ENCODE results near the gene ITSN1. TPM values are rescaled to one million over a fixed set of nuclear protein-coding genes. Genes with fewer than 3 reads are reported as not detected.

Gene ITSN1
- total RNA-seq, 1 donor from 2014 or later: 4.5 TPM

DNA sequence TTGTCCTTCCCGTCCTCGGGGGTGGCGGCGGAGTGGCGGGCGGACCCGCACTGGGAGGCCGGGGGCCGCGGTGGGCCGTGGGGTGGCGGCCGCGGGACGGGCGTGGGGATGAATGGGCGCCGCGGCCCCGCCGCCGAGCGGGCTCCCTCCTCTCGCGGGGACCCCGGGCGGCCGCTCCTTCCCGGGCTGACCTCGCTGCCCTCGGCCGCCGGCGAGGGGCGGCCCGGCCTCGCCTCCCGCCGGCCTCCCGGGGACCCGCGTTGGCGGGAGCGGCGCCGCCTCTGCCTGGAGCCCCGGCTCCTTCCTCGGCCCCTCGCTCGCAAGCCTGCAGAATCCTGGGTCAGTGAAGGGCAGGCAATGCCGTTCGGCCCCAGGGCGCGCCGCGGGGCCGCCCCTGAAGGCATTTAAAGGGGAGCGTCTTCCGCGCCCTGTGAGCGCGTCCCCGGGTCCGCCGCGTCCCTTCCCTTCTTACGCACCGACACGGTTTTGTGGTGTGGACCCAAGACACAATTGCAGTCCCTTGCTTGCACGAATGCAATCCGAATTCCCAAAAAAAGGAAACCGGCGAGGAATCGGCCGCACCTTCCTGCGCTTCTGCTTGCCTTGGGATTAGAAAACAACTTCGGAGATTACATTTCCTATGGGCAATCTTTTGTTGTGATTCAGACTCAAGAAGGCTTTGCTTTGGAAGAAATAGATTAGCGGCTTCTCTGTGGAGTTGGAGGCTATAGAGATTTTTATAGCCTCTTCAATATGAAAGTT lies 776 bp downstream of the ITSN1 start:
- peaks cover 3% of the 10 kb centered on the region for H3K36me3 Mint-ChIP-seq (ENCODE audit: low read depth)
- peaks cover 14% of the 10 kb centered on the region for H3K4me1 Mint-ChIP-seq (ENCODE audit: low read depth)
- H3K27me3 Mint-ChIP-seq (ENCODE audit: insufficient read depth): peaks cover 28% of the 10 kb centered on the region
- intact Hi-C loops (cut with micrococcal nuclease): loop anchor here (1.0 to 10.0 kb wide), 9 partner anchors 55 to 974 kb away; partner anchors contain the start of genes DONSON, RCAN1 and TMEM50B
- H3K4me3 Mint-ChIP-seq: peak overlapping the region; percentile 88
- no peak overlapping the region for H3K27ac Mint-ChIP-seq
- peak; percentile 3 for DNase-seq (ENCODE audit: low spot score)
- H3K9me3 Mint-ChIP-seq: no peaks in the 10 kb centered on the region

DNA sequence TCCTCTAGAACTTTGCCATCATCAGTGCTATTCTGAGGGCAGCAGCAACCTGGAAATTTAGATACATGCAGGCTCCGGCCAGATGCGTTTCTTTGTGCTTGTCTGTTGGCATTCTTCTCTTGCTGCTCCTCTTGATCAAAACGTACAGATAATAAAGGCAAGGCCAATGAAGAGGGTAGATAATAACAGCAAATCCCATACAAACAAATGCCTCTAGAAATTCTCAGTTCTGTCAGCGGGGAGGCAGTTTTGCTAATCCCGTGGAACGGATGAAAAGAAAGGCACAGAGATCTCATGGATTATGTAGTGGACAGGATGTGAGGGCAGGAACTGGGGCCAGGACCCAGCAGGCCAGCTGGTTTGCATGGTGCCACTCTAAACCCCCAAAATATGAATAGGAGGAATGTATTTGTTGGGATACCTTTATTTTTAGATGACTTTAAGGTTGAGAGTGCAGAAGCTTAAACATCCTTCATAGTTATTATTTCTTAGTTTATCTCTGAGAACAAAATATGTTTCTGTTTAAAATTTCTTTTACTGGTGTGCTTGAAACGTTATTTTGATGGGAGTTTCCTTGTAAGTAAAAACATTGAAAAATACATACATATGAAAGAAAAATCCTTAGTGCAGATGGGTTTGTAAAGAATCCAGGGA lies 1.5 kb downstream of the ITSN1 start:
- H3K9me3 Mint-ChIP-seq: no peaks in the 10 kb centered on the region
- peaks cover 28% of the 10 kb centered on the region for H3K27me3 Mint-ChIP-seq (ENCODE audit: insufficient read depth)
- peak overlapping the region; percentile 88 for H3K4me3 Mint-ChIP-seq
- H3K27ac Mint-ChIP-seq: no peak overlapping the region
- DNase-seq (ENCODE audit: low spot score): no peak
- peaks cover 14% of the 10 kb centered on the region for H3K4me1 Mint-ChIP-seq (ENCODE audit: low read depth)
- intact Hi-C loops (cut with micrococcal nuclease): loop anchor here (2.0 to 10.0 kb wide), 5 partner anchors 261 to 974 kb away; partner anchors contain the start of gene RCAN1
- peaks cover 3% of the 10 kb centered on the region for H3K36me3 Mint-ChIP-seq (ENCODE audit: low read depth)

DNA sequence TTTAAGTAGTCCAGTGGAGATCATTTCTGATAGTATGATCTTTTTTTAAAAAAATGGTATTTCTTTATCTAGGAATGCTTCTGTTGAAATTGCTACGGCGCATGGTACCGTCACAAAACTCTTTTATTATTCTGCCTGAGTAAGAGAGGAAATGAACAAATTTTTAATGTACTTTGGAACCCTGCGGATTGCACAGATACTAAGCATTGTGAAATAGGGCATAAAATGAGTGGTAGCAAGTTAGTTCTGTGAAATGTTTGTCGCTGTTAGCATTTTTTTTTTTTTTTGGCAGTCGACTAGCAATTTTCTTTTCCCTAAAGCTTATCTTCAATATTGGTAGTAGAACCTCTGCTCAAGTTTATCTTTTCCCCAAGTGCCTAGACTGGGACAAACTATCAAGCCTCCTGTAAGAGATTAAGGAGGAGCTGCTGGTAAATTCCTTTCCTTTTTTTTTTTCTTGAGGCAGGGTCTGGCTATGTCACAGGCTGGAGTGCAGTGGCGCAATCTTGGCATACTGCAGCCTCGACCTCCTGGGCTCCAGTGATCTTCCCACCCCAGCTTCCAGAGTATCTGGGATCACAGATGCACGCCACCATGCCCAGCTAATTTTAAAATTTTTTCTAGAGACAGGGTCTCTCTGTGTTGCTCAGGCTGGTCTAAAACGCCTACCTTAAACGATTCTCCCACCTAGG lies 2.2 kb downstream of the ITSN1 start:
- DNase-seq (ENCODE audit: low spot score): no peak
- intact Hi-C loops (cut with micrococcal nuclease): loop anchor here (5.0 to 10.0 kb wide), 4 partner anchors 262 to 973 kb away; partner anchors contain the start of gene RCAN1
- Mint-ChIP-seq H3K9me3 (no peaks in the 10 kb centered on the region), H3K4me1 (ENCODE audit: low read depth) (peaks cover 14% of the 10 kb centered on the region), H3K27me3 (ENCODE audit: insufficient read depth) (peaks cover 28% of the 10 kb centered on the region), H3K4me3 (peak overlapping the region; percentile 27), H3K36me3 (ENCODE audit: low read depth) (peaks cover 3% of the 10 kb centered on the region), H3K27ac (no peak overlapping the region)

DNA sequence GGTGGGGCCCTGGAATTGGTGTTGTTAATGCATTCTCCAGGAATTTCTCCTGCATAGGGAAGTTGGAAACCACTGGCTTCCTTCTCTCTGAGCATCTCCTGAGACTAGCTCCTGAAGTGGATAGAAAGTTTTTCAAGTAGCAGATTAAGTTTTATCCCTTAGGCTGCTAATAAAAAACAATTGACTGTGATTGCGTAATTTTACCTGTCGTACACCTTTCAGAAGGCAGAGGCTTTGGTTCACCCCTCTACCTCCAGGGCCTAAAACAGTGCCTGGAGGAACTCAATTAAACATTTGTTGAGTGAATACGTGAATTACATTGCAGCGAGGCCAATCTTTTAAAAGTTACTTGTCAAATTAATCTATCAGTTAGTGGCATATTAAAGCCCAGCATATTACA lies 3.4 kb downstream of the ITSN1 start:
- Mint-ChIP-seq H3K4me1 (ENCODE audit: low read depth) (peaks cover 14% of the 10 kb centered on the region), H3K9me3 (no peaks in the 10 kb centered on the region), H3K4me3 (no peak overlapping the region), H3K27me3 (ENCODE audit: insufficient read depth) (peaks cover 28% of the 10 kb centered on the region), H3K36me3 (ENCODE audit: low read depth) (peaks cover 3% of the 10 kb centered on the region), H3K27ac (no peak overlapping the region)
- intact Hi-C loops (cut with micrococcal nuclease): loop anchor here (10.0 kb wide), 1 partner anchor 549 kb away; no protein-coding TSS in a partner anchor
- DNase-seq (ENCODE audit: low spot score): no peak

DNA sequence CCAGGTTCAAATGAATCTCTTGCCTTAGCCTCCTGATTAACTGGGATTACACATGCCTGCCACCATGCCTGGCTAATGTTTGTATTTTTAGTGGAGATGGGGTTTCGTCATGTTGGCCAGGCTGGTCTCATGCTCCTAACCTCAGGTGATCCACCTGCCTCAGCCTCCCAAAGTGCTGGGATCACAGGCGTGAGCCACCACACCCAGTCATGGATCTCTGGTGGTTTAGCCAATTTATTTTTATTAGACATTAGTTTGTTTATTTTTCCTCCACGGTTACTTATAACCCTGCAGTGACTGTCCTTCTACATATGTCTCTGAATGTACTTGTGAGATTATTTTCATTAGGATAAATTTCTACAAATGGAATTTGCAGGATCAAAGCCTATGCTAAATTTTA lies 5.3 kb downstream of the ITSN1 start:
- no peak overlapping the region for H3K27ac Mint-ChIP-seq
- H3K4me1 Mint-ChIP-seq (ENCODE audit: low read depth): peaks cover 9% of the 10 kb centered on the region
- peaks cover 31% of the 10 kb centered on the region for H3K27me3 Mint-ChIP-seq (ENCODE audit: insufficient read depth)
- no peak for DNase-seq (ENCODE audit: low spot score)
- H3K9me3 Mint-ChIP-seq: no peaks in the 10 kb centered on the region
- intact Hi-C loops (cut with micrococcal nuclease): loop anchor here (10.0 kb wide), 1 partner anchor 547 kb away; no protein-coding TSS in a partner anchor
- no peak overlapping the region for H3K4me3 Mint-ChIP-seq
- H3K36me3 Mint-ChIP-seq (ENCODE audit: low read depth): peaks cover 3% of the 10 kb centered on the region

DNA sequence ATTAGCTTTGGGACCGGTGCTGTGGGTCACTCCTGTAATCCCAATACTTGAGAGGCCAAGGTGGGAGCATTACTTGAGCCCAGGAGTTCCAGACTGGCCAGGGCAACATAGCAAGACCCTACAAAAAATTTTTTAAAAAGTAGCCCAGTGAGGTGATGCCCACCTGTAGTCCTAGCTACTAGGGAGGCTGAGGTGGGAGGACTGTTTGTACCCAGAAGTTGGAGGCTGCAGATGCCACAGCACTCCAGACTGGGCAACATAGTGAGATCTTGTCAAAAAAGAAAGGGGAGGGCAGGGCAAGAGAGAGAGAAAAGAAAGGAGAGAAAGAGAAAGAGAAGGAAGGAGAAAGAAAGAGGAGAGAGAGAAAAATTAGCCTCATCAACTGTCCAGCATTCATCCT lies 6.3 kb downstream of the ITSN1 start:
- H3K4me3 Mint-ChIP-seq: no peak overlapping the region
- H3K27me3 Mint-ChIP-seq (ENCODE audit: insufficient read depth): peaks cover 26% of the 10 kb centered on the region
- intact Hi-C loops (cut with micrococcal nuclease): loop anchor here (10.0 kb wide), 1 partner anchor 546 kb away; no protein-coding TSS in a partner anchor
- H3K27ac Mint-ChIP-seq: no peak overlapping the region
- H3K4me1 Mint-ChIP-seq (ENCODE audit: low read depth): peaks cover 4% of the 10 kb centered on the region
- H3K36me3 Mint-ChIP-seq (ENCODE audit: low read depth): peaks cover 2% of the 10 kb centered on the region
- H3K9me3 Mint-ChIP-seq: no peaks in the 10 kb centered on the region
- DNase-seq (ENCODE audit: low spot score): no peak

DNA sequence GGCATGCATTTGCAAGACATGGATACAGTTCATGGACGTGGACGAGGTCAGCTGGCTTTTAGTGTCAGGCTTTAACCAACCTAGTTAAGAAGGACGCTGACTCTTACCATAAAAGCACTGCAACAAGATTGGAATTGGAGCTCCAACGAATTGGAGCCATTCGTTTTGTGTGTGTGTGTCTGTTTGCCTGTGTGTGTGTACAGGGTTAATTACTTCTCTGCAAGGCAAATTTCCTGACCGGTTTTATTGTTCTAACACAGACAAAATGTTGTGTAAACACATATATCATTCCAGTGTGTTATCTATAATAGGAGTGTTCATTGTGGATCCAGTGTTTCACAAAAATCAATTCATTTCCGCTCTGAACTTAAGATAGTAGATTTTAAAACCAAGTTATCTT lies 7.9 kb downstream of the ITSN1 start:
- Mint-ChIP-seq H3K27me3 (ENCODE audit: insufficient read depth) (peaks cover 11% of the 10 kb centered on the region), H3K9me3 (no peaks in the 10 kb centered on the region), H3K27ac (no peak overlapping the region), H3K4me3 (no peak overlapping the region), H3K36me3 (ENCODE audit: low read depth) (no peaks in the 10 kb centered on the region), H3K4me1 (ENCODE audit: low read depth) (no peaks in the 10 kb centered on the region)
- DNase-seq (ENCODE audit: low spot score): no peak
- intact Hi-C loops (cut with micrococcal nuclease): no loop called here

DNA sequence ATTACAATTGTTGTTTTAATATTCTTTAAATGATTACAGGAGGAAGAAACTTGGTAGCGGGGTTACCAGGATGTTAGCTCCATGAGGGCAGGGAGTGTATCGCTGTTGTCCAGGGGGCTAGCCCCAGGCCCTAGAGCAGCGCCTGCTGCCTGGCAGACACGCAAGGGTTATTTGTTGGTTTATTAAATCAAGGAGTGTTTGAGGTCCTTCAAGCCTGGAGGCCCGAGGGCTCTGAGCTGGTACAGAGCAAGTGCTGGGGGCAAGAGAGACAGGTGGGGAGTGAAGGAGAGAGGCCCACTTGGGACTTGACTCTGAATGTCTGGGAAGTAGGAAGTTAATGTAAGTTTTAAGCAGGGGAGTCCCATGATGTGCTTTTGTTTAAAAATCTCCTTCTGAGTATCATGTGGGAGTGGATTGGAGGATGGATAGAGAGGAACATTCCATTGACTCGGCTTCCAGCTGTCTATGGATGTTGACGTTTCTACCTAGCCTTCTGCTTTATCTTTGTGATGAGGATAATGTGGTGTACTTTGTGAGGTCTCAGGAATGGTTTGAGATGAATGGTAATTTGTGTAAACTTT lies 8.7 kb downstream of the ITSN1 start:
- H3K36me3 Mint-ChIP-seq (ENCODE audit: low read depth): no peaks in the 10 kb centered on the region
- no peaks in the 10 kb centered on the region for H3K4me1 Mint-ChIP-seq (ENCODE audit: low read depth)
- no peak overlapping the region for H3K27ac Mint-ChIP-seq
- DNase-seq (ENCODE audit: low spot score): no peak
- H3K4me3 Mint-ChIP-seq: no peak overlapping the region
- peaks cover 11% of the 10 kb centered on the region for H3K27me3 Mint-ChIP-seq (ENCODE audit: insufficient read depth)
- no peaks in the 10 kb centered on the region for H3K9me3 Mint-ChIP-seq
- intact Hi-C loops (cut with micrococcal nuclease): no loop called here

DNA sequence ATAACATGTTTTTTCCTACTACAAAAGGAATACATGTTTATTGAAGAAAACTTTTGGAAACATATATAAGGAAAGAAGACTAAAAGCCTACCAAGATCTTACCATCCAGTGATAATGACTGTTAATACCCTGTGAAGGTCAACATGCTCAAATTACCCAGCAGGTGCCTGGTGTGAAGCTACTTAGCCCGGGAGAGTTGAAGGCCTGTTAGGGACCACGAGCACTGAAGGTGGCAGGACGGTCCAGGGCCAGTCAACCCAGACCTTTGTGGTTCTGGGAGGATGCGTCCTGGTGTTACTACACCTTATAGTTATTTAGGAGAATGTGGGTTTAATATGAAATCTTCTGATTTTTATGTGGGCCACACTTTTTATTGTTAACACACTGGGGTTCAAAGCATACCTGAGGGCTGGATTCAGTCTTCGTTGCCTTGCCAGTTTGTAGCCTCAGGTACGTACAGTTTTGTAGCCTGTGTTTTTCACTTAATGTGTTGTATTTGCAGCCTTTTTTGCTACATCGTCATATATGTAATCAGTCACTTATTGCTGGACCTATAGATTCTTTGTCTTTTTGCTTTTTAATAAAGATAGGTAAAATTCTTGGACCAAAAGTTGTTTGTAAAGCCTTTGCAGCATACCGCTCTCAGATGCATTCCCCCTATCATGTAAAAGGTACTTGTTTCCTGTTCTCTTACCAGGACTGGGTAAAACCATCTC lies 9.8 kb downstream of the ITSN1 start:
- no peak for DNase-seq (ENCODE audit: low spot score)
- Mint-ChIP-seq H3K4me3 (no peak overlapping the region), H3K36me3 (ENCODE audit: low read depth) (no peaks in the 10 kb centered on the region), H3K27me3 (ENCODE audit: insufficient read depth) (peaks cover 7% of the 10 kb centered on the region), H3K27ac (no peak overlapping the region), H3K4me1 (ENCODE audit: low read depth) (no peaks in the 10 kb centered on the region), H3K9me3 (no peaks in the 10 kb centered on the region)
- intact Hi-C loops (cut with micrococcal nuclease): no loop called here

DNA sequence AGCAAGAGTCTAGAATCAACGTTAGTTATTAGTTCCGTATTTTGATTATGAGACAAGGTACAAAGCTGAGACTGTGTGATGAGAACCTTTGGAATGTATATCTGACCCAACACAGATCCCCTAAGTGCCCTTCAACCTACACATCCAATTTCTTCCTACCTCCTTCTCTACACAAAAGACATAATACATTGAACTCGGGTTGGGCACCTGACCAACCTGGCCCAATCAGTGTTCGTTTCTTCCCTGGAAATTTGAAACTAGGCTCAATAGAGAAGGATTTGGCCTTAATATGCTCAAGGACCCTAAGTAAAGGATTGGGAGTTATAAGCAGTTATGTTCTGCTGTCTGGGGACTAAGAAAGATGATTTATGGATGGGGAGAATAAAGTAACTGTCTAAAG lies 12.1 kb downstream of the ITSN1 start:
- DNase-seq (ENCODE audit: low spot score): no peak
- Mint-ChIP-seq H3K4me3 (no peak overlapping the region), H3K9me3 (no peaks in the 10 kb centered on the region), H3K36me3 (ENCODE audit: low read depth) (no peaks in the 10 kb centered on the region), H3K27ac (no peak overlapping the region), H3K4me1 (ENCODE audit: low read depth) (no peaks in the 10 kb centered on the region), H3K27me3 (ENCODE audit: insufficient read depth) (peaks cover 5% of the 10 kb centered on the region)
- intact Hi-C loops (cut with micrococcal nuclease): no loop called here

DNA sequence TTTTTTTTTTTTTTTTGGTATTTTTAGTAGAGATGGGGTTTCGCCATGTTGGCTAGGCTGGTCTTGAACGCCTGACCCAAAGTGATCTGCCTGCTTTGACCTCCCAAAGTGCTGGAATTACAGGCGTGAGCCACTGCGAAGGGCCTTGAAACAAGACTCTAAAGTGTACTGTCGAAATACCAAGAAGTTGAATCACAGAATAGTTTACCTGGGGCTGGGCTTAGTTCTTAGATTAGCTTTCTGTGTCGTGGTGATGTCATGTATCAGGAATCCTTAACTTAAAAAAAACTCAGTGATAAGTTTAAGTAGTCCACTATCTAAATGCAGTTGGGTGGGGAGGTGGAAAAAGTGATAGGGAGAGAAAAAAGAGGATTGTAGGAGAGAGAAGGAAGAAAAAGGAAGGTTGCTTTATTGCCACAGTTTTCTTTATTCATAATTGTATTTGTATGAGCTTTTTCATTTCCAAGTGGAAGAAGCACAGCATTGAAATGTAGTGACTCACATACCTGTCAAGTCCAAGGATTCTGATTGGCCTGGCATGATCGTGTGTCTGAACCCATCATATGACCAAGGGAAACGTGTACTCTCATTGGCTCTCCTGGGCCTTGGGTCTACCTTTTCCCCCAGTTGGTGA lies 13.4 kb downstream of the ITSN1 start:
- intact Hi-C loops (cut with micrococcal nuclease): no loop called here
- Mint-ChIP-seq H3K9me3 (no peaks in the 10 kb centered on the region), H3K27me3 (ENCODE audit: insufficient read depth) (peaks cover 5% of the 10 kb centered on the region), H3K36me3 (ENCODE audit: low read depth) (no peaks in the 10 kb centered on the region), H3K4me3 (no peak overlapping the region), H3K27ac (no peak overlapping the region), H3K4me1 (ENCODE audit: low read depth) (no peaks in the 10 kb centered on the region)
- DNase-seq (ENCODE audit: low spot score): no peak
